Neural cell (in vitro differentiated cells): ENCODE data around the gene MAP4K4. TPM values are rescaled to one million over a fixed set of nuclear protein-coding genes. Genes with fewer than 3 reads are reported as not detected.

Experiments used
- H2AFZ ChIP-seq: fragments of 200-600, 300-800 bp; sonication (generic), shearing (Covaris generic); 2 replicates; pipeline ENCODE4 v1.6.0; 2014; ENCODE audit warnings: low read depth, mild to moderate bottlenecking, antibody characterized with exemption, low read length, moderate library complexity
- H3F3A ChIP-seq: fragments of 200-600 bp; shearing (Covaris generic); 2 replicates; pipeline ENCODE4 v1.6.1; 2016; ENCODE audit warnings: mild to moderate bottlenecking, moderate library complexity, mixed read lengths, antibody characterized with exemption, low read length; ENCODE audit not compliant: insufficient read depth, poor library complexity, severe bottlenecking
- H3K27ac ChIP-seq: fragments of 200-600, 300-800 bp; sonication (generic), shearing (Covaris generic); 2 replicates; pipeline ENCODE4 v1.5.1; 2014; ENCODE audit warnings: mild to moderate bottlenecking, low read length, moderate library complexity
- H3K27me3 ChIP-seq: fragments of 300-800, 200-600 bp; sonication (generic), shearing (Covaris generic); 2 replicates; pipeline ENCODE4 v1.6.0; 2014; ENCODE audit warnings: mild to moderate bottlenecking, low read depth, low read length, moderate library complexity; ENCODE audit not compliant: insufficient read depth
- H3K36me3 ChIP-seq: fragments of 300-800, 200-600 bp; sonication (generic), shearing (Covaris generic); 2 replicates; pipeline ENCODE4 v1.5.1; 2014; ENCODE audit warnings: mild to moderate bottlenecking, antibody characterized with exemption, low read length, moderate library complexity; ENCODE audit not compliant: insufficient read depth
- H3K4me2 ChIP-seq: fragments of 300-800, 200-600 bp; sonication (generic), shearing (Covaris generic); 2 replicates; pipeline ENCODE4 v1.6.0; 2014; ENCODE audit warnings: mild to moderate bottlenecking, low read length
- H3K4me3 ChIP-seq: fragments of 300-800, 200-600 bp; sonication (generic), shearing (Covaris generic); 2 replicates; pipeline ENCODE4 v1.5.1; 2014; ENCODE audit warnings: mild to moderate bottlenecking, low read length, moderate library complexity
- H3K79me2 ChIP-seq: fragments of 200-600 bp; shearing (Covaris generic); replicated peaks from 2 replicates; pipeline ENCODE4 v1.6.0; 2014; ENCODE audit warnings: mild to moderate bottlenecking, low read length, moderate library complexity; ENCODE audit not compliant: insufficient read depth
- H3K9ac ChIP-seq: fragments of 300-800, 200-600 bp; sonication (generic), shearing (Covaris generic); 2 replicates; pipeline ENCODE4 v1.6.1; 2016; ENCODE audit warnings: mild to moderate bottlenecking, low read length, mixed read lengths
- H3K9me2 ChIP-seq: fragments of 200-600 bp; shearing (Covaris generic); 2 replicates; pipeline ENCODE4 v1.6.1; 2016; ENCODE audit warnings: mild to moderate bottlenecking, low read length, mixed read lengths; ENCODE audit not compliant: insufficient read depth
- H3K9me3 ChIP-seq: fragments of 200-600, 300-800 bp; sonication (generic), shearing (Covaris generic); 2 replicates; pipeline ENCODE4 v1.6.1; 2016; ENCODE audit warnings: mild to moderate bottlenecking, mixed run types, low read length, moderate library complexity, mixed read lengths
- H4K20me1 ChIP-seq: fragments of 200-600 bp; shearing (Covaris generic); 2 replicates; pipeline ENCODE4 v1.6.1; 2016; ENCODE audit warnings: mild to moderate bottlenecking, mixed run types; ENCODE audit not compliant: insufficient read depth
- EP300 ChIP-seq: fragments of 450-650 bp; conservative IDR thresholded peaks from 2 replicates; pipeline ENCODE4 v1.6.1; 2014; ENCODE audit warnings: antibody characterized with exemption, mild to moderate bottlenecking, moderate library complexity; ENCODE audit not compliant: poor library complexity, severe bottlenecking
- EZH2 ChIP-seq: fragments of 200-600, 300-800 bp; shearing (Covaris generic), sonication (generic); IDR thresholded peaks from 2 replicates; pipeline ENCODE4 v1.6.1; 2014; ENCODE audit warnings: antibody characterized with exemption, low read length, borderline replicate concordance, mild to moderate bottlenecking; ENCODE audit not compliant: insufficient read depth, poor library complexity, severe bottlenecking
- MXI1 ChIP-seq: fragments of 450-650 bp; conservative IDR thresholded peaks from 2 replicates; pipeline ENCODE4 v1.6.1; 2014; ENCODE audit warnings: antibody characterized with exemption, mild to moderate bottlenecking; ENCODE audit not compliant: poor library complexity, severe bottlenecking
- POLR2AphosphoS5 ChIP-seq: IDR thresholded peaks from 2 replicates; pipeline ENCODE4 v1.6.1; 2012
- RAD21 ChIP-seq: fragments of 450-650 bp; conservative IDR thresholded peaks from 2 replicates; pipeline ENCODE4 v1.6.1; 2014; ENCODE audit warnings: antibody characterized with exemption, mild to moderate bottlenecking, moderate library complexity
- SMC3 ChIP-seq: fragments of 450-650 bp; conservative IDR thresholded peaks from 2 replicates; pipeline ENCODE4 v1.6.1; 2014; ENCODE audit warnings: antibody characterized with exemption, mild to moderate bottlenecking, moderate library complexity; ENCODE audit not compliant: poor library complexity
- TAF1 ChIP-seq: IDR thresholded peaks from 2 replicates; pipeline ENCODE4 v1.6.1; 2012; ENCODE audit warnings: low read depth
- polyA plus RNA-seq: library from polyadenylated mRNA; depleted of rRNA; stranded (reverse); fragments of >200 nt; gene quantifications from 2 replicates; pipeline ENCODE4 v1.2.3, GENCODE V29; 2014
- TF ChIP-seq, protein P1 (sequence below): IDR thresholded peaks from 2 replicates; pipeline ENCODE4 v1.6.1; 2012; ENCODE audit warnings: borderline replicate concordance
- TF ChIP-seq, protein P2 (sequence below): fragments of 450-650 bp; IDR thresholded peaks from 2 replicates; pipeline ENCODE4 v1.5.1; 2014; ENCODE audit warnings: antibody characterized with exemption, mild to moderate bottlenecking, moderate library complexity; ENCODE audit not compliant: poor library complexity, severe bottlenecking

MAP4K4 gene
- polyA plus RNA-seq, 1 donor from 2014 or later, result 125 TPM

GRCh38 chr2:101759162-101759561 is 61.7 kb downstream of the MAP4K4 start:
- no peaks in the 10 kb centered on the region for H3K36me3 ChIP-seq
- H4K20me1 ChIP-seq, result peaks cover 41% of the 10 kb centered on the region
- H3K9me3 ChIP-seq, result no peaks in the 10 kb centered on the region
- H3F3A ChIP-seq, result no peaks in the 10 kb centered on the region
- no peak overlapping the region for H3K4me2 ChIP-seq
- no peak overlapping the region for H3K9ac ChIP-seq
- H3K27ac ChIP-seq, result no peak overlapping the region
- no peak overlapping the region for H3K4me3 ChIP-seq
- no peaks in the 10 kb centered on the region for H3K9me2 ChIP-seq
- peaks cover 88% of the 10 kb centered on the region for H3K79me2 ChIP-seq
- no peak for TF ChIP-seq MXI1
- TF ChIP-seq SMC3, result no peak
- TF ChIP-seq, protein P1, sequence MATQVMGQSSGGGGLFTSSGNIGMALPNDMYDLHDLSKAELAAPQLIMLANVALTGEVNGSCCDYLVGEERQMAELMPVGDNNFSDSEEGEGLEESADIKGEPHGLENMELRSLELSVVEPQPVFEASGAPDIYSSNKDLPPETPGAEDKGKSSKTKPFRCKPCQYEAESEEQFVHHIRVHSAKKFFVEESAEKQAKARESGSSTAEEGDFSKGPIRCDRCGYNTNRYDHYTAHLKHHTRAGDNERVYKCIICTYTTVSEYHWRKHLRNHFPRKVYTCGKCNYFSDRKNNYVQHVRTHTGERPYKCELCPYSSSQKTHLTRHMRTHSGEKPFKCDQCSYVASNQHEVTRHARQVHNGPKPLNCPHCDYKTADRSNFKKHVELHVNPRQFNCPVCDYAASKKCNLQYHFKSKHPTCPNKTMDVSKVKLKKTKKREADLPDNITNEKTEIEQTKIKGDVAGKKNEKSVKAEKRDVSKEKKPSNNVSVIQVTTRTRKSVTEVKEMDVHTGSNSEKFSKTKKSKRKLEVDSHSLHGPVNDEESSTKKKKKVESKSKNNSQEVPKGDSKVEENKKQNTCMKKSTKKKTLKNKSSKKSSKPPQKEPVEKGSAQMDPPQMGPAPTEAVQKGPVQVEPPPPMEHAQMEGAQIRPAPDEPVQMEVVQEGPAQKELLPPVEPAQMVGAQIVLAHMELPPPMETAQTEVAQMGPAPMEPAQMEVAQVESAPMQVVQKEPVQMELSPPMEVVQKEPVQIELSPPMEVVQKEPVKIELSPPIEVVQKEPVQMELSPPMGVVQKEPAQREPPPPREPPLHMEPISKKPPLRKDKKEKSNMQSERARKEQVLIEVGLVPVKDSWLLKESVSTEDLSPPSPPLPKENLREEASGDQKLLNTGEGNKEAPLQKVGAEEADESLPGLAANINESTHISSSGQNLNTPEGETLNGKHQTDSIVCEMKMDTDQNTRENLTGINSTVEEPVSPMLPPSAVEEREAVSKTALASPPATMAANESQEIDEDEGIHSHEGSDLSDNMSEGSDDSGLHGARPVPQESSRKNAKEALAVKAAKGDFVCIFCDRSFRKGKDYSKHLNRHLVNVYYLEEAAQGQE, result no peak
- TF ChIP-seq EP300, result no peak
- TF ChIP-seq EZH2, result no peak
- TF ChIP-seq RAD21, result no peak
- no peak overlapping the region for H2AFZ ChIP-seq
- H3K27me3 ChIP-seq, result no peaks in the 10 kb centered on the region

- no peaks in the 10 kb centered on the region for H3K36me3 ChIP-seq
These were observed 65.1 kb downstream of the MAP4K4 start for GRCh38 chr2:101762451-101763171.

More at GRCh38 chr2:101762451-101763171, 65.1 kb downstream of the MAP4K4 start:
- H3K79me2 ChIP-seq, result peaks cover 88% of the 10 kb centered on the region
- no peak overlapping the region for H3K27ac ChIP-seq
- H3F3A ChIP-seq, result no peaks in the 10 kb centered on the region
- no peak overlapping the region for H3K9ac ChIP-seq
- H3K27me3 ChIP-seq, result no peaks in the 10 kb centered on the region
- H3K4me3 ChIP-seq, result no peak overlapping the region
- H3K4me2 ChIP-seq, result no peak overlapping the region
- H3K9me2 ChIP-seq, result no peaks in the 10 kb centered on the region
- peaks cover 55% of the 10 kb centered on the region for H4K20me1 ChIP-seq
- TF ChIP-seq TAF1 (no peak), SMC3 (no peak), MXI1 (no peak), RAD21 (no peak), EZH2 (no peak), POLR2AphosphoS5 (no peak), EP300 (no peak)
- TF ChIP-seq, protein P2, sequence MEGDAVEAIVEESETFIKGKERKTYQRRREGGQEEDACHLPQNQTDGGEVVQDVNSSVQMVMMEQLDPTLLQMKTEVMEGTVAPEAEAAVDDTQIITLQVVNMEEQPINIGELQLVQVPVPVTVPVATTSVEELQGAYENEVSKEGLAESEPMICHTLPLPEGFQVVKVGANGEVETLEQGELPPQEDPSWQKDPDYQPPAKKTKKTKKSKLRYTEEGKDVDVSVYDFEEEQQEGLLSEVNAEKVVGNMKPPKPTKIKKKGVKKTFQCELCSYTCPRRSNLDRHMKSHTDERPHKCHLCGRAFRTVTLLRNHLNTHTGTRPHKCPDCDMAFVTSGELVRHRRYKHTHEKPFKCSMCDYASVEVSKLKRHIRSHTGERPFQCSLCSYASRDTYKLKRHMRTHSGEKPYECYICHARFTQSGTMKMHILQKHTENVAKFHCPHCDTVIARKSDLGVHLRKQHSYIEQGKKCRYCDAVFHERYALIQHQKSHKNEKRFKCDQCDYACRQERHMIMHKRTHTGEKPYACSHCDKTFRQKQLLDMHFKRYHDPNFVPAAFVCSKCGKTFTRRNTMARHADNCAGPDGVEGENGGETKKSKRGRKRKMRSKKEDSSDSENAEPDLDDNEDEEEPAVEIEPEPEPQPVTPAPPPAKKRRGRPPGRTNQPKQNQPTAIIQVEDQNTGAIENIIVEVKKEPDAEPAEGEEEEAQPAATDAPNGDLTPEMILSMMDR, result no peak
- TF ChIP-seq, protein P1, result no peak
- H3K9me3 ChIP-seq, result no peaks in the 10 kb centered on the region
- H2AFZ ChIP-seq, result no peak overlapping the region
